Suprapubic skin (tissue), 3 donors: ENCODE data around the gene KCNH1.

ENCODE experiments used
- CTCF ChIP-seq, 2 donors: fragments of 200-600 bp in 1 of 2; fragments of 450-650 bp in 1 of 2; sonication (generic) in 1 of 2; IDR thresholded peaks; one replicate each; pipeline ENCODE4 v1.5.1; 2016 to 2019; ENCODE audit warnings: antibody characterized with exemption in 2 of 2, mild to moderate bottlenecking in 1 of 2, moderate library complexity in 1 of 2
- EP300 ChIP-seq: sonication (generic); formaldehyde crosslinking; IDR thresholded peaks from one replicate; pipeline ENCODE4 v1.6.1; 2017; ENCODE audit warnings: antibody characterized with exemption

GRCh38 chr1:210905365-210905904, 228.5 kb downstream of the KCNH1 start:
- no peak for TF ChIP-seq EP300
- no peak for TF ChIP-seq CTCF (IDR thresholded peaks at IDR 0.05)
